WTC11 (cell line): ENCODE results near the gene UBE2L3. TPM values are rescaled to one million over a fixed set of nuclear protein-coding genes. Genes with fewer than 3 reads are reported as not detected.

Experiments
- ATAC-seq: fragments of 200-7000 bp; cut with Tn5 transposase; 2 replicates; pipeline ENCODE4 v1.10.0; 2021; ENCODE audit warnings: mild to moderate bottlenecking, moderate library complexity
- CTCF ChIA-PET: fragments of 300-600 bp; sonication (Branson Sonifier 250); formaldehyde crosslinking; loops from one replicate; lab custom pipeline; 2021; ENCODE audit warnings: antibody characterized with exemption; lab: Charles Lee
- POLR2A ChIA-PET: fragments of 350-600 bp; sonication (Branson Sonifier 250); formaldehyde crosslinking; loops from one replicate; lab custom pipeline; 2021; ENCODE audit warnings: antibody characterized with exemption; lab: Charles Lee
- DNase-seq: peaks from one replicate; pipeline ENCODE4 v3.0.0; 2021; ENCODE audit warnings: low spot score
- H3K27ac Mint-ChIP-seq: 2 replicates; pipeline ENCODE4 v1.8.0; 2021; ENCODE audit warnings: mixed read lengths
- H3K27me3 Mint-ChIP-seq: 2 replicates; pipeline ENCODE4 v1.8.0; 2021; ENCODE audit warnings: low read depth, mild to moderate bottlenecking, moderate library complexity, mixed read lengths
- H3K36me3 Mint-ChIP-seq: 2 replicates; pipeline ENCODE4 v1.8.0; 2021; ENCODE audit warnings: mixed read lengths
- H3K4me1 Mint-ChIP-seq: 2 replicates; pipeline ENCODE4 v1.8.0; 2022; ENCODE audit warnings: mixed read lengths
- H3K4me3 Mint-ChIP-seq: 2 replicates; pipeline ENCODE4 v1.8.0; 2021; ENCODE audit warnings: mild to moderate bottlenecking, moderate library complexity, mixed read lengths
- H3K9me3 Mint-ChIP-seq: 2 replicates; pipeline ENCODE4 v1.8.0; 2021; ENCODE audit warnings: mixed read lengths
- ATF1 ChIP-seq: sonication (generic); formaldehyde crosslinking; IDR thresholded peaks from 2 replicates; pipeline ENCODE4 v1.8.1; 2023; ENCODE audit warnings: mild to moderate bottlenecking, moderate library complexity, missing genetic modification reagents
- CBFB ChIP-seq: sonication (generic); formaldehyde crosslinking; IDR thresholded peaks from 2 replicates; pipeline ENCODE4 v1.8.1; 2022; ENCODE audit warnings: mild to moderate bottlenecking, low read depth, missing genetic modification reagents
- CREB1 ChIP-seq: sonication (generic); formaldehyde crosslinking; IDR thresholded peaks from 2 replicates; pipeline ENCODE4 v1.8.0; 2023; ENCODE audit warnings: mild to moderate bottlenecking, missing genetic modification reagents
- IRF2 ChIP-seq: sonication (generic); formaldehyde crosslinking; IDR thresholded peaks from 2 replicates; pipeline ENCODE4 v1.8.0; 2022; ENCODE audit warnings: low read depth, missing genetic modification reagents, borderline replicate concordance
- KAT7 ChIP-seq: sonication (generic); formaldehyde crosslinking; IDR thresholded peaks from 2 replicates; pipeline ENCODE4 v1.8.1; 2023; ENCODE audit warnings: missing genetic modification reagents, mild to moderate bottlenecking, borderline replicate concordance
- TP53 ChIP-seq: sonication (generic); formaldehyde crosslinking; IDR thresholded peaks from 2 replicates; pipeline ENCODE4 v1.8.1; 2023; ENCODE audit warnings: mild to moderate bottlenecking, missing genetic modification reagents
- ZNF232 ChIP-seq: sonication (generic); formaldehyde crosslinking; IDR thresholded peaks from 2 replicates; pipeline ENCODE4 v1.8.0; 2022; ENCODE audit warnings: mild to moderate bottlenecking, missing genetic modification reagents
- total RNA-seq: library from RNA; stranded (reverse); gene quantifications from 3 replicates; pipeline ENCODE4 v1.2.3, GENCODE V29; 2021
- TF ChIP-seq, protein P1 (sequence below): fragments of 250-450 bp; sonication (Bioruptor Pico); IDR thresholded peaks from 2 replicates; pipeline ENCODE4 v1.9.0; 2021; ENCODE audit warnings: mild to moderate bottlenecking
- TF ChIP-seq, protein P2 (sequence below): fragments of 200-600 bp; IDR thresholded peaks from 2 replicates; pipeline ENCODE4 v1.8.0; 2022; ENCODE audit warnings: antibody characterized with exemption
- TF ChIP-seq, protein P3 (sequence below): sonication (generic); formaldehyde crosslinking; conservative IDR thresholded peaks from 2 replicates; pipeline ENCODE4 v1.8.1; 2023; ENCODE audit warnings: mild to moderate bottlenecking, low read depth, missing genetic modification reagents, moderate library complexity
- TF ChIP-seq, protein P4 (sequence below): sonication (generic); formaldehyde crosslinking; IDR thresholded peaks from 2 replicates; pipeline ENCODE4 v1.8.0; 2023; ENCODE audit warnings: mild to moderate bottlenecking, missing genetic modification reagents
- TF ChIP-seq, protein P5 (sequence below): fragments of 250-450 bp; sonication (Bioruptor Pico); IDR thresholded peaks from 2 replicates; pipeline ENCODE4 v1.9.0; 2021; ENCODE audit warnings: moderate library complexity, mild to moderate bottlenecking, inconsistent platforms, borderline replicate concordance

UBE2L3 gene
- total RNA-seq, 1 experiment from 2014 or later, result 79.1 TPM

DNA sequence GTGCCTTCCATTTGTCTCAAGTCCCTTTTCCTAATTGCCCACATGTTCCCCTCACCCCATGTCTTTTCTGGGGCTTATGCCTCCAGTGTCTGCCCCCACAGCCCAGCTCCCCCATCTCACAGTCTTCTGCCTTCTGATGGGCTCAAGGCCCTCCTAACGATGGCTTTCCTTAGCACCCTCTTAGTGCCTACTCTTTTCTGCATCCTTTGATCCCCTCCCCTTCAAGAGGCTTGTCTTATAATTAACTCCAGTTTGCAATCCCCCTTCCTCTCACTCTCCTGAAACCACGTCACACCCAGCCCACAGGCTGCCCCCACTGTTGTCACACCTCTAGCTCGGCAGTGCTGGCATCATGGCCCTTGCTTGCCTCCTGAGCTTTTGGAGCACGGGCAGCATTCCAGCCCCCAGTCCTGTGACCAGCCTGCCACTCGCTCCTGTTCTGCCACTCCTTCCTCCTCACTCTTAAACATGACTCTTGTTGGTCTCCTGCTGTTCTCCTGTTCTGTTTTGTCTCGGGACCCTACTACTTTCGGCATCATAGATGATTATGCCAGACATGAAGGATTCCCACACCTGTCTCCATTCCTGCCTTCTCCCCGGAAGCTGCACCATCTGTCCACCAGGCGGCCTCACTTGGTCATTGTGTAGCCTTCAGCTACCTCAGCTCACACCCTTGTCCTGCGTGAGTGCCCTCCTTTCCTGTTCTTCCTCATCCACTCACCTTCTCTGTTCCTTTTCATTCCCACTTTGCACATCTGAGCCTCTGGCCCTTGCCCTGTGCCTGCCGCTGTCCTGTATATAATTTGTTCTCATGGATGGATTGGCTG is 26.1 kb downstream of the UBE2L3 start:
- no peaks in the 10 kb centered on the region; the same call in 1 of the 2 replicates for H3K27me3 Mint-ChIP-seq
- DNase-seq (peak; percentile 51), ATAC-seq (peak; percentile 91)
- H3K9me3 Mint-ChIP-seq, result no peaks in the 10 kb centered on the region
- CTCF ChIA-PET, result interaction anchor here (0.6 to 3.0 kb wide), 16 partner anchors 9 to 277 kb away, joined by 3 to 38 read pairs (median 6); partner anchors contain the start of genes SDF2L1 and YDJC
- no peak overlapping the region for H3K4me3 Mint-ChIP-seq
- TF ChIP-seq, protein P1, sequence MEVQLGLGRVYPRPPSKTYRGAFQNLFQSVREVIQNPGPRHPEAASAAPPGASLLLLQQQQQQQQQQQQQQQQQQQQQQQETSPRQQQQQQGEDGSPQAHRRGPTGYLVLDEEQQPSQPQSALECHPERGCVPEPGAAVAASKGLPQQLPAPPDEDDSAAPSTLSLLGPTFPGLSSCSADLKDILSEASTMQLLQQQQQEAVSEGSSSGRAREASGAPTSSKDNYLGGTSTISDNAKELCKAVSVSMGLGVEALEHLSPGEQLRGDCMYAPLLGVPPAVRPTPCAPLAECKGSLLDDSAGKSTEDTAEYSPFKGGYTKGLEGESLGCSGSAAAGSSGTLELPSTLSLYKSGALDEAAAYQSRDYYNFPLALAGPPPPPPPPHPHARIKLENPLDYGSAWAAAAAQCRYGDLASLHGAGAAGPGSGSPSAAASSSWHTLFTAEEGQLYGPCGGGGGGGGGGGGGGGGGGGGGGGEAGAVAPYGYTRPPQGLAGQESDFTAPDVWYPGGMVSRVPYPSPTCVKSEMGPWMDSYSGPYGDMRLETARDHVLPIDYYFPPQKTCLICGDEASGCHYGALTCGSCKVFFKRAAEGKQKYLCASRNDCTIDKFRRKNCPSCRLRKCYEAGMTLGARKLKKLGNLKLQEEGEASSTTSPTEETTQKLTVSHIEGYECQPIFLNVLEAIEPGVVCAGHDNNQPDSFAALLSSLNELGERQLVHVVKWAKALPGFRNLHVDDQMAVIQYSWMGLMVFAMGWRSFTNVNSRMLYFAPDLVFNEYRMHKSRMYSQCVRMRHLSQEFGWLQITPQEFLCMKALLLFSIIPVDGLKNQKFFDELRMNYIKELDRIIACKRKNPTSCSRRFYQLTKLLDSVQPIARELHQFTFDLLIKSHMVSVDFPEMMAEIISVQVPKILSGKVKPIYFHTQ (CRISPR knock-in tag), result no peak
- TF ChIP-seq, protein P2, sequence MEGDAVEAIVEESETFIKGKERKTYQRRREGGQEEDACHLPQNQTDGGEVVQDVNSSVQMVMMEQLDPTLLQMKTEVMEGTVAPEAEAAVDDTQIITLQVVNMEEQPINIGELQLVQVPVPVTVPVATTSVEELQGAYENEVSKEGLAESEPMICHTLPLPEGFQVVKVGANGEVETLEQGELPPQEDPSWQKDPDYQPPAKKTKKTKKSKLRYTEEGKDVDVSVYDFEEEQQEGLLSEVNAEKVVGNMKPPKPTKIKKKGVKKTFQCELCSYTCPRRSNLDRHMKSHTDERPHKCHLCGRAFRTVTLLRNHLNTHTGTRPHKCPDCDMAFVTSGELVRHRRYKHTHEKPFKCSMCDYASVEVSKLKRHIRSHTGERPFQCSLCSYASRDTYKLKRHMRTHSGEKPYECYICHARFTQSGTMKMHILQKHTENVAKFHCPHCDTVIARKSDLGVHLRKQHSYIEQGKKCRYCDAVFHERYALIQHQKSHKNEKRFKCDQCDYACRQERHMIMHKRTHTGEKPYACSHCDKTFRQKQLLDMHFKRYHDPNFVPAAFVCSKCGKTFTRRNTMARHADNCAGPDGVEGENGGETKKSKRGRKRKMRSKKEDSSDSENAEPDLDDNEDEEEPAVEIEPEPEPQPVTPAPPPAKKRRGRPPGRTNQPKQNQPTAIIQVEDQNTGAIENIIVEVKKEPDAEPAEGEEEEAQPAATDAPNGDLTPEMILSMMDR, result peak; percentile 40; the same call in 1 of the 2 replicates
- TF ChIP-seq CBFB, result no peak
- POLR2A ChIA-PET, result no interaction called here
- peaks cover 14% of the 10 kb centered on the region for H3K4me1 Mint-ChIP-seq
- peaks cover 30% of the 10 kb centered on the region for H3K36me3 Mint-ChIP-seq
- H3K27ac Mint-ChIP-seq, result peak overlapping the region; percentile 21

DNA sequence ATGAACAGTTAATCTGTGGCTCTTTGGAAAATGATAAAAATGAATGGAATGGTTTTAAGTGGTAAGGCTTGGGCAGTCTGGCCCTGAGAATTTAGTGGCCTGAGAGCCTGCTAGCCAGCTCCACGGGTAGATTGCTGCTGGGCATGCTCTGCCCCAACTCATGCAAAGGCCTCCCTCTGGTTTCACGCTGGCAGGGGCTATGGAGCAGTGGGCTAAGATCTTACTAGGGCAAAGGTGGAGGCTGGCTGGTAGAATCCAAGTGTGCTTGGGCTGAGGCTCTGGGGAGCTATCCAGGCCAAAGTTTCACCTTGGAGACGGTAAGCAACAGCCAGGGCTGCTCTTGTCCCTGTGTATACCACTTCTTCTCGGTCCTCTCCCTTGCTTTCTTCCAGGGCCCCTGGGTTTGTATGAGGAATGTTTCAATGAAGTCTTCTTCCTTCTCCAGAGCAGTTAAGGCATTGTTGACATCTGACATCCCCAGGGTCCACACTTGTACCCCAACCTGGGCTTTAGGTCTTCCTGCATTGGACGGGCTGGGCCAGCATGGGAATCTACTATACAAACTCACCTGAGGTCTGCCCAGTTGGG is 27.4 kb downstream of the UBE2L3 start:
- ChIA-PET POLR2A (no interaction called here), CTCF (interaction anchor here (2.0 kb wide), 1 partner anchor 12 kb away, joined by 6 read pairs; no protein-coding TSS in a partner anchor)
- H3K27me3 Mint-ChIP-seq, result no peaks in the 10 kb centered on the region; the same call in 1 of the 2 replicates
- no peak overlapping the region for H3K4me3 Mint-ChIP-seq
- ATAC-seq (no peak), DNase-seq (no peak)
- no peaks in the 10 kb centered on the region for H3K9me3 Mint-ChIP-seq
- no peak for TF ChIP-seq IRF2 (CRISPR knock-in tag)
- TF ChIP-seq, protein P3, sequence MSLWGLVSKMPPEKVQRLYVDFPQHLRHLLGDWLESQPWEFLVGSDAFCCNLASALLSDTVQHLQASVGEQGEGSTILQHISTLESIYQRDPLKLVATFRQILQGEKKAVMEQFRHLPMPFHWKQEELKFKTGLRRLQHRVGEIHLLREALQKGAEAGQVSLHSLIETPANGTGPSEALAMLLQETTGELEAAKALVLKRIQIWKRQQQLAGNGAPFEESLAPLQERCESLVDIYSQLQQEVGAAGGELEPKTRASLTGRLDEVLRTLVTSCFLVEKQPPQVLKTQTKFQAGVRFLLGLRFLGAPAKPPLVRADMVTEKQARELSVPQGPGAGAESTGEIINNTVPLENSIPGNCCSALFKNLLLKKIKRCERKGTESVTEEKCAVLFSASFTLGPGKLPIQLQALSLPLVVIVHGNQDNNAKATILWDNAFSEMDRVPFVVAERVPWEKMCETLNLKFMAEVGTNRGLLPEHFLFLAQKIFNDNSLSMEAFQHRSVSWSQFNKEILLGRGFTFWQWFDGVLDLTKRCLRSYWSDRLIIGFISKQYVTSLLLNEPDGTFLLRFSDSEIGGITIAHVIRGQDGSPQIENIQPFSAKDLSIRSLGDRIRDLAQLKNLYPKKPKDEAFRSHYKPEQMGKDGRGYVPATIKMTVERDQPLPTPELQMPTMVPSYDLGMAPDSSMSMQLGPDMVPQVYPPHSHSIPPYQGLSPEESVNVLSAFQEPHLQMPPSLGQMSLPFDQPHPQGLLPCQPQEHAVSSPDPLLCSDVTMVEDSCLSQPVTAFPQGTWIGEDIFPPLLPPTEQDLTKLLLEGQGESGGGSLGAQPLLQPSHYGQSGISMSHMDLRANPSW (CRISPR knock-in tag), result no peak
- TF ChIP-seq, protein P4, sequence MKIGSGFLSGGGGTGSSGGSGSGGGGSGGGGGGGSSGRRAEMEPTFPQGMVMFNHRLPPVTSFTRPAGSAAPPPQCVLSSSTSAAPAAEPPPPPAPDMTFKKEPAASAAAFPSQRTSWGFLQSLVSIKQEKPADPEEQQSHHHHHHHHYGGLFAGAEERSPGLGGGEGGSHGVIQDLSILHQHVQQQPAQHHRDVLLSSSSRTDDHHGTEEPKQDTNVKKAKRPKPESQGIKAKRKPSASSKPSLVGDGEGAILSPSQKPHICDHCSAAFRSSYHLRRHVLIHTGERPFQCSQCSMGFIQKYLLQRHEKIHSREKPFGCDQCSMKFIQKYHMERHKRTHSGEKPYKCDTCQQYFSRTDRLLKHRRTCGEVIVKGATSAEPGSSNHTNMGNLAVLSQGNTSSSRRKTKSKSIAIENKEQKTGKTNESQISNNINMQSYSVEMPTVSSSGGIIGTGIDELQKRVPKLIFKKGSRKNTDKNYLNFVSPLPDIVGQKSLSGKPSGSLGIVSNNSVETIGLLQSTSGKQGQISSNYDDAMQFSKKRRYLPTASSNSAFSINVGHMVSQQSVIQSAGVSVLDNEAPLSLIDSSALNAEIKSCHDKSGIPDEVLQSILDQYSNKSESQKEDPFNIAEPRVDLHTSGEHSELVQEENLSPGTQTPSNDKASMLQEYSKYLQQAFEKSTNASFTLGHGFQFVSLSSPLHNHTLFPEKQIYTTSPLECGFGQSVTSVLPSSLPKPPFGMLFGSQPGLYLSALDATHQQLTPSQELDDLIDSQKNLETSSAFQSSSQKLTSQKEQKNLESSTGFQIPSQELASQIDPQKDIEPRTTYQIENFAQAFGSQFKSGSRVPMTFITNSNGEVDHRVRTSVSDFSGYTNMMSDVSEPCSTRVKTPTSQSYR (CRISPR knock-in tag), result no peak
- no peak for TF ChIP-seq ATF1 (CRISPR knock-in tag)
- TF ChIP-seq TP53 (CRISPR knock-in tag), result no peak
- TF ChIP-seq CREB1, result no peak
- TF ChIP-seq, protein P5, sequence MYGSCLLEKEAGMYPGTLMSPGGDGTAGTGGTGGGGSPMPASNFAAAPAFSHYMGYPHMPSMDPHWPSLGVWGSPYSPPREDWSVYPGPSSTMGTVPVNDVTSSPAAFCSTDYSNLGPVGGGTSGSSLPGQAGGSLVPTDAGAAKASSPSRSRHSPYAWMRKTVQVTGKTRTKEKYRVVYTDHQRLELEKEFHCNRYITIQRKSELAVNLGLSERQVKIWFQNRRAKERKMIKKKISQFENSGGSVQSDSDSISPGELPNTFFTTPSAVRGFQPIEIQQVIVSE (CRISPR knock-in tag), result no peak
- TF ChIP-seq ZNF232 (CRISPR knock-in tag), result no peak
- no peak for TF ChIP-seq KAT7
- H3K4me1 Mint-ChIP-seq, result peaks cover 19% of the 10 kb centered on the region
- no peak overlapping the region; the same call in 1 of the 2 replicates for H3K27ac Mint-ChIP-seq
- H3K36me3 Mint-ChIP-seq, result peaks cover 30% of the 10 kb centered on the region
